PC-3 (cell line): ENCODE measurements around the gene RHBDD3. TPM values are rescaled to one million over a fixed set of nuclear protein-coding genes. Genes with fewer than 3 reads are reported as not detected.
A peak's percentile ranks its signal among the peaks of the same experiment; 100 is the strongest.

Experiments used
- ATAC-seq: fragments of 200-7000 bp; cut with Tn5 transposase; 2 replicates; pipeline ENCODE4 v1.9.1; 2020; ENCODE audit warnings: mild to moderate bottlenecking, moderate library complexity
- BruUV-seq: library from RNA; stranded (reverse); fragments of 400-500 nt; replicated peaks from 2 replicates; lab custom pipeline; 2021; lab: Mats Ljungman, UMichigan
- CTCF ChIA-PET: fragments of 300-600 bp; sonication (Branson Sonifier 250); formaldehyde crosslinking; loops from one replicate; lab custom pipeline; 2022; ENCODE audit warnings: antibody characterized with exemption; lab: Charles Lee
- POLR2A ChIA-PET: fragments of 300-600 bp; sonication (Branson Sonifier 250); formaldehyde crosslinking; loops from one replicate; lab custom pipeline; 2022; ENCODE audit warnings: antibody characterized with exemption; ENCODE audit not compliant: unreplicated experiment; lab: Charles Lee
- DNase-seq: peaks from one replicate; pipeline ENCODE4 v3.0.0-alpha.2; 2015
- H2AFZ ChIP-seq: fragments of 300-600 bp; sonication (generic); 2 replicates; pipeline ENCODE4 v1.6.0; 2016; ENCODE audit warnings: antibody characterized with exemption, low read length
- H3F3A ChIP-seq: fragments of 300-600 bp; sonication (generic); one replicate; pipeline ENCODE4 v1.6.0; 2017; ENCODE audit warnings: antibody characterized with exemption, low read length, control low read depth, mild to moderate bottlenecking; ENCODE audit not compliant: unreplicated experiment
- H3K27ac ChIP-seq: fragments of 300-600 bp; sonication (generic); 2 replicates; pipeline ENCODE4 v1.5.1; 2016; ENCODE audit warnings: mild to moderate bottlenecking, low read length
- H3K27me3 ChIP-seq: fragments of 300-600 bp; sonication (generic); 2 replicates; pipeline ENCODE4 v1.6.1; 2016; ENCODE audit warnings: low read length, mixed read lengths
- H3K36me3 ChIP-seq: fragments of 300-600 bp; sonication (generic); 2 replicates; pipeline ENCODE4 v1.6.1; 2016; ENCODE audit warnings: low read depth, mixed run types, low read length, mixed read lengths
- H3K4me1 ChIP-seq: fragments of 300-600 bp; sonication (generic); 2 replicates; pipeline ENCODE4 v1.5.1; 2016; ENCODE audit warnings: low read length; ENCODE audit not compliant: insufficient read depth
- H3K4me2 ChIP-seq: fragments of 300-600 bp; sonication (generic); 2 replicates; pipeline ENCODE4 v1.6.0; 2016; ENCODE audit warnings: low read length
- H3K4me3 ChIP-seq: fragments of 300-600 bp; sonication (generic); 2 replicates; pipeline ENCODE4 v1.5.1; 2016; ENCODE audit warnings: mild to moderate bottlenecking, low read length, mixed read lengths
- H3K79me2 ChIP-seq: fragments of 300-600 bp; sonication (generic); 2 replicates; pipeline ENCODE4 v1.6.1; 2017; ENCODE audit warnings: low read length, mixed read lengths
- H3K9ac ChIP-seq: fragments of 300-600 bp; sonication (generic); 2 replicates; pipeline ENCODE4 v1.6.0; 2016; ENCODE audit warnings: mild to moderate bottlenecking, low read length
- H3K9me2 ChIP-seq: fragments of 300-600 bp; sonication (generic); replicated peaks from 2 replicates; pipeline ENCODE4 v1.6.1; 2016; ENCODE audit warnings: mixed run types, low read length, mixed read lengths
- H3K9me3 ChIP-seq: fragments of 300-600 bp; sonication (generic); 2 replicates; pipeline ENCODE4 v1.6.1; 2016; ENCODE audit warnings: low read length, mixed read lengths
- H4K20me1 ChIP-seq: fragments of 300-600 bp; sonication (generic); 2 replicates; pipeline ENCODE4 v1.6.1; 2016; ENCODE audit warnings: low read length, mixed read lengths
- EZH2 ChIP-seq: fragments of 300-600 bp; sonication (generic); IDR thresholded peaks from one replicate; pipeline ENCODE4 v1.6.1; 2017; ENCODE audit warnings: antibody characterized with exemption, mild to moderate bottlenecking, low read length; ENCODE audit not compliant: unreplicated experiment
- EZH2phosphoT487 ChIP-seq: fragments of 300-600 bp; sonication (generic); IDR thresholded peaks from 2 replicates; pipeline ENCODE4 v1.6.1; 2018; ENCODE audit warnings: mild to moderate bottlenecking, antibody characterized with exemption, low read length, borderline replicate concordance
- intact Hi-C: fragments of 100-400 bp; cut with micrococcal nuclease; formaldehyde crosslinking; loops from 2 replicates; pipeline ENCODE4 v1.9.0; 2023
- total RNA-seq: library from RNA; depleted of rRNA; stranded (reverse); fragments of >200 nt; gene quantifications from 2 replicates; pipeline ENCODE4 v1.2.3, GENCODE V29; 2014
- TF ChIP-seq, protein P1 (sequence below): fragments of 300-600 bp; sonication (generic); conservative IDR thresholded peaks from 2 replicates; pipeline ENCODE4 v1.5.1; 2017; ENCODE audit warnings: antibody characterized with exemption, low read depth, mild to moderate bottlenecking, low read length

RHBDD3 gene
- total RNA-seq, 1 experiment from 2014 or later = 23.7 TPM

DNA sequence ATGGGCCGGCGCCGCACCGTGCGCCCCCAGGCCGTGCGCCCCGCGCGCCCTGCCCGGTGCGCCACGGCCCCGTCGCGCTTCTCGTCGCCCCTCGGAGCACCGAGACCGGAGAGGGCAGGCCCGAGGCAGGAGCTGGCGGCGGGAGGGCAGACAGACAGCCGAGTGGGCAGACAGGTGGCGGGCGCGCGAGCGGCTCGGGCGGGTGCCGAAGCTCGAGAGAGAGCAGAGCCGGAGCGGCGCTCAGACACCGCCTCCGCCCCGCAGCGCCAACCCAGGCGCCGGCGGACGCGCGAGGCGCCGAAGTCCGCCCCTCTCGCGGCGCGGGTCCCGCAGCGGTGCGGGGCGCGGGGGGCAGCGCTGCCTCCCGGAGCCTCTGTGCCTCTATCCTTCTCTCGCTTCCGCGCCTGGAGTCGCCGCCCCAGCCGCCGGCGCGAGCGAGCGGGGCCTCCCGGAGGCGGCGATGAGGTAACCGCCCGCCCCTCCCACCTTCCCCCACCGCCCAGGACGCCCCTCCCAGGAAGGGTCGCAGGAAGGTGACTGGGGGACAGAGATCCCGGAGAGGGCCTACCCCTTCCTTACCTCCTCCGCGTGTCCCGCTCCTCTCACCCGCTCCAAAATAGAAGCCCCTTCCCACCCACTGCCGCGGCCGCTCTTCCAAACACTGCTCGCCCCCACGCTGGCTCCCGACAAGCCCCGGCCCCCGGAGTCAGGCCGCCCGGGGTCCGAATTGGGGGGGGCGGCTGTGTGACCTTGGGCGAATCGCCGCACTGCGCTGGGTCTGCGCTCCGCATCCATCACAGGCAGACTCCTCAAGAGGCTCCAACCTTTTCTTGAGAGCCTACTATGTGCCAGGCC is 47.7 kb upstream of the RHBDD3 start, which contains the start of gene RASL10A:
TSS of gene RASL10A (minus strand) at position 412 of the 855 bp plus-strand sequence. CDS start 451 bp downstream, outside the sequence.
- Histone ChIP-seq H4K20me1 (no peaks in the 10 kb centered on the region), H3K79me2 (peaks cover under 1% of the 10 kb centered on the region; the same call in 1 of the 2 replicates), H3K27me3 (peaks cover 5% of the 10 kb centered on the region; the same call in 1 of the 2 replicates), H3K4me1 (peaks cover 14% of the 10 kb centered on the region), H3K9me3 (no peaks in the 10 kb centered on the region), H3K4me3 (peak within 1 kb of the TSS; percentile 51; the same call in 1 of the 2 replicates), H3K4me2 (peak within 1 kb of the TSS; percentile 74), H3K9me2 (no peaks in the 10 kb centered on the region), H3K27ac (no peak within 1 kb of the TSS), H3K9ac (no peak within 1 kb of the TSS), H2AFZ (peak within 1 kb of the TSS; percentile 55; the same call in 1 of the 2 replicates), H3F3A (no peaks in the 10 kb centered on the region), H3K36me3 (no peaks in the 10 kb centered on the region)
- DNase-seq (no peak), ATAC-seq (no peak)
- intact Hi-C loops = no loop called here
- ChIA-PET CTCF (no interaction called here), POLR2A (no interaction called here)
- BruUV-seq = no TSS peak
- no peak for TF ChIP-seq EZH2
- TF ChIP-seq, protein P1, sequence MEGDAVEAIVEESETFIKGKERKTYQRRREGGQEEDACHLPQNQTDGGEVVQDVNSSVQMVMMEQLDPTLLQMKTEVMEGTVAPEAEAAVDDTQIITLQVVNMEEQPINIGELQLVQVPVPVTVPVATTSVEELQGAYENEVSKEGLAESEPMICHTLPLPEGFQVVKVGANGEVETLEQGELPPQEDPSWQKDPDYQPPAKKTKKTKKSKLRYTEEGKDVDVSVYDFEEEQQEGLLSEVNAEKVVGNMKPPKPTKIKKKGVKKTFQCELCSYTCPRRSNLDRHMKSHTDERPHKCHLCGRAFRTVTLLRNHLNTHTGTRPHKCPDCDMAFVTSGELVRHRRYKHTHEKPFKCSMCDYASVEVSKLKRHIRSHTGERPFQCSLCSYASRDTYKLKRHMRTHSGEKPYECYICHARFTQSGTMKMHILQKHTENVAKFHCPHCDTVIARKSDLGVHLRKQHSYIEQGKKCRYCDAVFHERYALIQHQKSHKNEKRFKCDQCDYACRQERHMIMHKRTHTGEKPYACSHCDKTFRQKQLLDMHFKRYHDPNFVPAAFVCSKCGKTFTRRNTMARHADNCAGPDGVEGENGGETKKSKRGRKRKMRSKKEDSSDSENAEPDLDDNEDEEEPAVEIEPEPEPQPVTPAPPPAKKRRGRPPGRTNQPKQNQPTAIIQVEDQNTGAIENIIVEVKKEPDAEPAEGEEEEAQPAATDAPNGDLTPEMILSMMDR = no peak
- no peak for TF ChIP-seq EZH2phosphoT487

DNA sequence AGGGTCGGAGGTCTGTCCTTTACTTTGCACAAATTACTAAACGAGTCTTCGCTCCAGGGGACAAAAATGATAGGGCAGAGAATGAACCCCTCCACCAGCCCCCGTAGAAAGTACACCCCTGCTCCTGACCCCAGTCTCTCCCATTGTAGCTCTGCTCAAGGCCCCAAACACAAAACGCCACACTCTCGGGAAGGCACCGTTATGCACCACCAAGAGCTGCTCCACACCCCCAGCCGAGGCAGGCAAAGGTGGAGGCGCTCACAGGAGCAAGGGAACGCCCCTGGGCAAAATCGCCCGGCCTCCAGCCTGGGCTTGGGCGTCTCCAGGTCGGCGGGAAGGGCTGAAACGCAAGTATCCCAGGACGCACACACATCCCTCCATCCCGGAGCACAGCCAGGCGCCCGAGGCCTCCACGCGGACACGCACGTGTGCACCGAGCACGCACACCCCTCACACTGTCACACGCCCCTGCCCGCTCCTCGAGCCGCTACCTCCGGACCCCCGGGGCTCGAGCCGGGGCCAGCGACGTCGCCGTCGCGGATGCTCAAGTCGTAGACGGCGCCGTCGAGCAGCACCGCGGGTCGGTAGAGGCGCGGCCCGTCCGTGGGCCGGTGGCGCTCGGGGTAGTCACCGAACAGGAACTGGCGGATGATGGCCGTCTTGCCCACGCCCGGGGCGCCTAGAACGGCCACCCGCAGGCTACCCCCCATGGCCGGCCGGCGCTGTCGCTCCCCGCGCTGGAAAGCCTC is 46.9 kb upstream of the RHBDD3 start:
- Histone ChIP-seq H4K20me1 (no peaks in the 10 kb centered on the region), H3F3A (no peaks in the 10 kb centered on the region), H3K9me3 (no peaks in the 10 kb centered on the region), H3K27me3 (peaks cover 5% of the 10 kb centered on the region; the same call in 1 of the 2 replicates), H3K4me3 (peak overlapping the region; percentile 51; the same call in 1 of the 2 replicates), H3K36me3 (no peaks in the 10 kb centered on the region), H3K9me2 (no peaks in the 10 kb centered on the region), H2AFZ (peak overlapping the region; percentile 55; the same call in 1 of the 2 replicates), H3K4me1 (peaks cover 20% of the 10 kb centered on the region), H3K79me2 (peaks cover 6% of the 10 kb centered on the region), H3K4me2 (peak overlapping the region; percentile 74), H3K9ac (no peak overlapping the region), H3K27ac (no peak overlapping the region)
- DNase-seq (peak; percentile 22), ATAC-seq (peak; percentile 18)
- BruUV-seq = no TSS peak
- intact Hi-C loops = no loop called here
- CTCF ChIA-PET = no interaction called here
- POLR2A ChIA-PET = no interaction called here
- TF ChIP-seq EZH2phosphoT487 = no peak
- TF ChIP-seq EZH2 = no peak
- TF ChIP-seq, protein P1 = no peak
